NCI-H2171 (cell line): ENCODE measurements around the gene OR5B2.
"Not testable (repeated sequence)": the region's sequence is repeated elsewhere in the genome, so short reads cannot be mapped to it uniquely, and the experiment has no call there.

Source experiments
- DNase-seq: peaks from one replicate; lab custom pipeline; 2025; lab: John Stamatoyannopoulos, UW

Gene OR5B2

GRCh38 chr11:58428021-58428420 lies at the start of gene OR5B2:
OR5B2 (minus strand) TSS chr11:58428121; CDS start chr11:58423261, 4,860 bp downstream.
- no peak for DNase-seq

DNA sequence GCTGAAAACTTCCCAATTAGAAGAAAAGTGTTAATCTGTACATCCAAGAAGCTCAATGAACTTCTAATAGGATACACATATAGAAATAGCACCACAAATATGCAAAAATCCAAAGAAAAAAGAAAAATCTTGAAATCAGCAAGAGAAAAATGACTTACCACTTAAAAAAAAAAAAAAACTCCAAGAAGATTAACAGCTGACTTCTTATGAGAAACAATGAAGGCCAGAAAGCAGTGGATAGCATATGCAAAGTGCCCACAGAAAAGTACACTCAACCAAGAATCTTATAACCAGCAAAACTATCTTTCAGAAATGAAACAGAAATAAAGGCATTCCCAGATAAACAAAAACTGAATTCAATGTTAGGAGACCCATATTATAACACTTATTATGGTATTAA lies 44.0 kb upstream of the OR5B2 start:
- DNase-seq = no peak

DNA sequence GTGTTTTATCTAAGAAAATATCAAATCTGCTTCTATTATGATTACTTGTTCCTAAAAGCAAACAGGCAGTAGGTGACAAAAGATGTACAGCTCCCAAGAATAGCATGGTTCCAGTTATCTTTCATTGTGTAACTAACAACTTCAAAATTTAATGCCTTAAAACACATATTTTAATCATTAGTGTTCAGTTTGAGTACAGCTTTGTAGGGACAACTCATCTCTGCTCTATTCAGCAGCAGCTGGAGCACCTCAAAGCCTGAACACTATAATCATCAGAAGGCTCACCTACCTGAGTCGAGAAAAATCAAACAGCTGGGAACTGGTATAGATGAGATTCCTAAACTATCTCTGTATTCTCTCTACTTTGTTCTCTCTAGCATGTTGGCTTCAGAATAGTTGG lies 38.4 kb upstream of the OR5B2 start:
- DNase-seq = no peak

DNA sequence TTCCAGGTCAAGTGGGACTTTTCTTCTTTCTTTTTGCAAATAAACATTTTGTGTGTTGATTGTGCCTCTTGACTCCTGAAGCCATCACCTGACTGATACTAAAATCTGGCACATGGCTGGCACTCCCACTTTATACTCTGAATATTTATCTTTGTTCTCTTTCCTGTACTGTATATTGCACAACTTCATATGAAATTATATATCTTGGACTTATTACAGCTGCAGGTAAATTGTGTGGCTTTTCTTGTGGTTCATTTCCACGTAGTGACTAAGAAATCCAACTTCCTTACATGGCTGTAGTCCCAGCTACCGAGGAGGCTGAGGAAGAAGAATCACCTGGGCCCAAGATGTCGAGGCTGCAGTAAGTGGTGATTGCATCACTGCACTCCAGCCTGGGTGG lies 37.8 kb upstream of the OR5B2 start:
- DNase-seq = no peak

DNA sequence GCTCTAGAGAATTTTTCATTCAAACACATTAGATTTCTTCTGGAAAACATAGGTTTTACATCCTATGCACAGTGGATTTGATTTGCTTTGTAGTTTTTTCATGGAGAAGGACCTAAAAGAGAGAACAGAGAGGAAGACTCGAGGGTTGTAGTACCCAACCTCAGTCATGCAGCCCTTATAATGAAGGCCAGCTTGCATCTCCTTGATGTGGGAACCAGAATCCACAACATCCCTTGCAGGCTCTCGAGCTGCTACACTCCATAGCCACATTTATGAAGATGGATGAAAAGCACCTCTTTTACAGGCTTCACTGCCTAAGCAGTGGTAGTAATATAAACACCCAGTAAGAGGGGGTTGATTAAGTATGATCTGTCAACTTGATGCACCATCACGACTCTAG lies 23.7 kb upstream of the OR5B2 start:
- no peak for DNase-seq

- no peak for DNase-seq
These were observed 18.4 kb upstream of the OR5B2 start for GRCh38 chr11:58446294-58446693.

DNA sequence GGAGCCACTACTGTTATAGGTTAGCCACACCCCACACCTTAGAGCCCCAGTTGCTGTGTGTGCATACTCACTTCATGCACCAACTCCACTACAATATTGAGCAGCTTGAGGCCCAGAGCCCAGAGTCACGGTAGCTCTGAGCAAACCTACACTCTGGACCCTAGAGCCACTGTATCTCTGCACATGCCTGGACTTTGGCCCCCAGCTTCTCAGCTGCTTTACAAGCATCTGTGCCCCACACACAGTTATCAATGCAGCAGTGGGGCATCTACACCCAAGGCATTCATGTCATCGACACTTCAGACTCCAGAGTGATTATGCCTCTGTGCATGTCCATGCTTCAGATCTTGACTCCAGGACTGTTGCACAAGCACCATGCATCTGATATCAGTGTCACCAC lies 16.4 kb upstream of the OR5B2 start:
- no peak for DNase-seq

DNA sequence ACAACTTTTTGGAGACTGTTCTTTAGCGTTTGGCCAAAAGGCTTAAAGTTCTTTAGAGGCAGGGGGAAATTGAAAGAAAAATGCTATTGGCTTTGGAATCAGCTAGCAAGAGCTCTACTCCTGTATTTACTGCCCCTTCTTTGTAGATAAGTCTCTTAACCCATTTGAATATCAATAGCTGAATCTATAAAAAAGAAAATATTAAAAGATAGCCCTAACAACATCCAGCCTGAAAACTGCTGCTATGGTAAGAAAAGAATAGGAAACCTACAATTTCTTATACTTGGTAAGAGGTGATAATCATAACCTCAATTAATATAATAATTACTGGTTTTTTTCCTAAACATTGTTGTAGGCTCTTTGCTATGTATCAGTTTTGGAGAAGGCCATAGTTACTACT lies 14.2 kb upstream of the OR5B2 start, which contains the start of gene OR5B12:
TSS of gene OR5B12 (minus strand) at position 101 of the 400 bp plus-strand sequence. CDS start 2,085 bp downstream, outside the sequence.
- no peak for DNase-seq

GRCh38 chr11:58438486-58438885 lies 10.6 kb upstream of the OR5B2 start:
- no peak for DNase-seq

- DNase-seq = no peak
These were observed 6.3 kb upstream of the OR5B2 start for GRCh38 chr11:58434217-58434616.

DNA sequence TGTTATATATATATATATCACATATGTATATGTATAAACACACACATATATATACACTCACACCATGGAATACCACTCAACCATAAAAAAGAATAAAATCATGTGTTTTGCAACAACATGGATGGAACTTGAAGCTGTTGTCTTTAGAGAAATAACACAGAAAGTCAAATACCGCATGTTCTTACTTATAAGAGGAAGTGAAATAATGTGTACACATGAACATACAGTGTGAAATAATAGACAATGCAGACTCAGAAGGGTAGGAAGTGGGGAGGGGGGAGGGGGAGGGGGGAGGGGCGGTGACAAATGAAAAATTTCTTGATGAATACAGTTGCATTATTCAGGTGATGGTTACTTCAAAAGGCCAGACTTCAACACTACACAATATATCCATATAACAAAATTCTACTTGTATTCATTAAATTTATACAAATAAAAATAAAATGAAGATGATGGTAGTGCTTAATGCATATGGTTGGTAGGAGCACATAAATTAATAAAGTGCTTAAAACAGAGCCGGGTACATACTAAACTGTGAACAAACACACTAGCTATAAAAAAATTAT lies 5.8 kb upstream of the OR5B2 start:
- no peak for DNase-seq

GRCh38 chr11:58429273-58429672 lies 1.4 kb upstream of the OR5B2 start:
- no peak for DNase-seq

- no peak for DNase-seq
These were observed 21.1 kb downstream of the OR5B2 start, which contains the start of gene OR5B3 for GRCh38 chr11:58406774-58407173. OR5B3 (minus strand) TSS chr11:58406874; CDS start chr11:58403409, 3,465 bp downstream.

DNA sequence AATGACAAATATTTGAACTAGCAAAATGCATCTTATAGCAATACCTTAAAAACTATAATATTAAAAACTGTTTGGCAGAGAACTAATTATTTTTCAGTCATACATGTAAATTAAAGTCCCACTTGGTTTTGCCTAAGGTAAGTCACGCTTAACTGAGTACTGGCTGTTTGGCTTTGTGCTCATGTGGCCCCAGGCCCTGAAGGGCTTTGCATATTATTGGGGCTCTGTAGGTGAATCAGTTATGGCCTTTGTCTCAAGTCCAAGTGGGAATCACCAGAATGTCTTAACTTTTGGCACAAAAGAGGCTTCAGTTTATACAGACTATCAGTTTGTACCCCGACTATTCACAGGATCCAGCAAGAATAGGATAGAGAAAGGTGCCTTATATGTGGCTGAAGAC lies 28.3 kb downstream of the OR5B2 start:
- DNase-seq = not testable (repeated sequence)

GRCh38 chr11:58395581-58395980 lies 32.3 kb downstream of the OR5B2 start:
- DNase-seq = no peak

GRCh38 chr11:58394195-58394594 lies 33.7 kb downstream of the OR5B2 start:
- DNase-seq = no peak

GRCh38 chr11:58392746-58393145 lies 35.2 kb downstream of the OR5B2 start:
- DNase-seq = no peak

DNA sequence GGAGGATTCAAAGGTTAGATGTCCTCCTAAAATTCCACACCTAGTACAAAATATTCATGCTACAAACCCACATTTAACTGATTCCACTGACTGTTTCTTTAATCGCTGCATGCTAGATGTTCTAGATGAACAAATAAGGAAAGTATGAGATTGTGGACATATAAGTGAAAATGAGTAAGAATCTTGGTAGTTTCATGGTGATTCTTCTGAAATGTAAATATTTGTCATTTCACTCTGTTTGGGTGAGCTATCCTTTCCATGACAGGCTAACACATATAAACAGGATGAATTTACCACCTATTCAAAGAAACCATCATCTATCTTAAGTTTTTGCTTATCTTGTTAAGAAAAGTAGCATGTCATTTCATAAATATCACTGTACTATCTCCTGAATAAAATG lies 36.0 kb downstream of the OR5B2 start:
- no peak for DNase-seq

DNA sequence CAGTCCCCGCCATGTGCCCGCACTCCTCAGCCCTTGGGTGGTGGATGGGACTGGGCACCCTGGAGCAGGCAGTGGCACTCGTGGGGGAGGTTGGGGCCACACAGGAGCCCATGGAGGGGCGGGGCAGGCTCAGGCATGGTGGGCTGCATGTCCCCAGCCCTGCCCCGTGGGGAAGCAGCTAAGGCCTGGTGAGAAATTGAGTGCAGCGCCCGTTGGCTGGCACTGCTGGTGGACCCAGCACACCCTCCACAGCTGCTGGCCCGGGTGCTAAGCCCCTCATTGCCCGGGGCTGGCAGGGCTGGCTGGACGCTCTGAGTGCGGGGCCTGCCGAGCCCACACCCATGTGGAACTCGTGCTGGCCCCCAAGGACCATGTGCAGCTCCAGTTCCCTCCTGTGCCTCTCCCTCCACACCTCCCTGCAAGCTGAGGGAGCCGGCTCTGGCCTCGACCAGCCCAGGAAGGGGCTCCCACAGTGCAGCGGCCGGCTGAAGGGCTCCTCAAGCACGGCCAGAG lies 37.3 kb downstream of the OR5B2 start:
- DNase-seq = no peak
